Smooth muscle cell (in vitro differentiated cells): ENCODE results near the gene SERTAD4. TPM values are rescaled to one million over a fixed set of nuclear protein-coding genes. Genes with fewer than 3 reads are reported as not detected.

Source experiments
- DNase-seq: peaks from one replicate; lab custom pipeline; 2025; ENCODE audit not compliant: unreplicated experiment; lab: John Stamatoyannopoulos, UW
- H2AFZ ChIP-seq: fragments of 200-600 bp; sonication (generic); 2 replicates; pipeline ENCODE4 v1.6.0; 2016; ENCODE audit warnings: antibody characterized with exemption, low read depth, mild to moderate bottlenecking
- H3F3A ChIP-seq: fragments of 200-600 bp; sonication (generic); 2 replicates; pipeline ENCODE4 v1.6.0; 2017; ENCODE audit warnings: antibody characterized with exemption, low read depth
- H3K27ac ChIP-seq: fragments of 200-600 bp; sonication (generic); 2 replicates; pipeline ENCODE4 v1.5.1; 2016; ENCODE audit warnings: low read depth, mild to moderate bottlenecking
- H3K27me3 ChIP-seq: fragments of 200-600 bp; sonication (generic); 2 replicates; pipeline ENCODE4 v1.6.1; 2016; ENCODE audit warnings: low read depth, mild to moderate bottlenecking
- H3K36me3 ChIP-seq: fragments of 200-600 bp; sonication (generic); 2 replicates; pipeline ENCODE4 v1.5.1; 2016; ENCODE audit warnings: low read depth
- H3K4me1 ChIP-seq: fragments of 200-600 bp; sonication (generic); 2 replicates; pipeline ENCODE4 v1.5.1; 2016; ENCODE audit warnings: low read depth
- H3K4me2 ChIP-seq: fragments of 200-600 bp; sonication (generic); 2 replicates; pipeline ENCODE4 v1.6.0; 2016; ENCODE audit warnings: mild to moderate bottlenecking
- H3K4me3 ChIP-seq: fragments of 200-600 bp; sonication (generic); 2 replicates; pipeline ENCODE4 v1.5.1; 2016; ENCODE audit warnings: mild to moderate bottlenecking
- H3K79me2 ChIP-seq: fragments of 200-600 bp; sonication (generic); 2 replicates; pipeline ENCODE4 v1.6.0; 2016; ENCODE audit warnings: low read depth, mild to moderate bottlenecking
- H3K9ac ChIP-seq: fragments of 200-600 bp; sonication (generic); 2 replicates; pipeline ENCODE4 v1.6.0; 2016; ENCODE audit warnings: low read depth
- H3K9me3 ChIP-seq: fragments of 200-600 bp; sonication (generic); replicated peaks from 2 replicates; pipeline ENCODE4 v1.5.1; 2016; ENCODE audit warnings: low read depth
- H4K20me1 ChIP-seq: fragments of 200-600 bp; sonication (generic); 2 replicates; pipeline ENCODE4 v1.6.0; 2016; ENCODE audit warnings: low read depth
- WGBS: methylation state at CpG from one replicate; pipeline ENCODE4 v1.1.7; 2016; ENCODE audit warnings: low lambda C conversion rate; 5-methylcytosine and 5-hydroxymethylcytosine counted together
- polyA plus RNA-seq: library from polyadenylated mRNA; unstranded; fragments of >200 nt; fragmentation: Nextera tagmentation; extraction: Ambion mirVana; gene quantifications from 2 replicates; pipeline ENCODE4 v1.2.1, GENCODE V29; 2016
- total RNA-seq: library from RNA; depleted of rRNA; stranded (reverse); fragments of >200 nt; gene quantifications from 2 replicates; pipeline ENCODE4 v1.2.3, GENCODE V29; 2014
- TF ChIP-seq, protein P1 (sequence below): fragments of 200-600 bp; sonication (generic); IDR thresholded peaks from 2 replicates; pipeline ENCODE4 v1.5.1; 2017; ENCODE audit warnings: borderline replicate concordance, mild to moderate bottlenecking, antibody characterized with exemption; ENCODE audit not compliant: insufficient read depth, poor library complexity, severe bottlenecking

SERTAD4 gene
- total and polyA plus RNA-seq, 2 experiments from 2014 or later: 0.18 to 3.1 TPM

DNA sequence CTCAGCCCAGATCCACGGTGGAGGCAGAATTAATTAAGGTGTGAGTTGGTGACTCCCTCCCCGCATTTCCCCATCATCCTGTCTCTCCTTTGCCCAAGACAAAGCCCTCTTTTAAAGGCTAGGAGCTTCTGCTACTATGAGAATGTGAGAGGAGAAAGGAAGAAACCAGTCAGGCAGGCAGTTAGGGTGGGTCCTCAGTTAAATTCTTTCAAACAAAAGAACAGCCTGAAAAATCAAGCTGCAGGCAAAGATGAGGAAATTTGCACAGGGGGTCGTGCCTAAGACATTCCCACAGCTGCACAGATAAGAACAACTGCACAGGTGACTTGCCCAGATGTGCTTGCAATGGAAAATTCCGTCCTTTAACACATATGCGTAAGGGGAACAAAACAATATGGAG lies 47.6 kb downstream of the SERTAD4 start:
- WGBS: 84% methylated on average over 5 of the region's 5 CpGs
- H3K79me2 ChIP-seq: no peaks in the 10 kb centered on the region
- H3K27me3 ChIP-seq: peaks cover 6% of the 10 kb centered on the region
- H3K9ac ChIP-seq: no peak overlapping the region
- H3K4me2 ChIP-seq: no peak overlapping the region
- H3F3A ChIP-seq: no peaks in the 10 kb centered on the region
- TF ChIP-seq, protein P1, sequence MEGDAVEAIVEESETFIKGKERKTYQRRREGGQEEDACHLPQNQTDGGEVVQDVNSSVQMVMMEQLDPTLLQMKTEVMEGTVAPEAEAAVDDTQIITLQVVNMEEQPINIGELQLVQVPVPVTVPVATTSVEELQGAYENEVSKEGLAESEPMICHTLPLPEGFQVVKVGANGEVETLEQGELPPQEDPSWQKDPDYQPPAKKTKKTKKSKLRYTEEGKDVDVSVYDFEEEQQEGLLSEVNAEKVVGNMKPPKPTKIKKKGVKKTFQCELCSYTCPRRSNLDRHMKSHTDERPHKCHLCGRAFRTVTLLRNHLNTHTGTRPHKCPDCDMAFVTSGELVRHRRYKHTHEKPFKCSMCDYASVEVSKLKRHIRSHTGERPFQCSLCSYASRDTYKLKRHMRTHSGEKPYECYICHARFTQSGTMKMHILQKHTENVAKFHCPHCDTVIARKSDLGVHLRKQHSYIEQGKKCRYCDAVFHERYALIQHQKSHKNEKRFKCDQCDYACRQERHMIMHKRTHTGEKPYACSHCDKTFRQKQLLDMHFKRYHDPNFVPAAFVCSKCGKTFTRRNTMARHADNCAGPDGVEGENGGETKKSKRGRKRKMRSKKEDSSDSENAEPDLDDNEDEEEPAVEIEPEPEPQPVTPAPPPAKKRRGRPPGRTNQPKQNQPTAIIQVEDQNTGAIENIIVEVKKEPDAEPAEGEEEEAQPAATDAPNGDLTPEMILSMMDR: no peak
- no peak overlapping the region for H3K27ac ChIP-seq
- DNase-seq: no peak
- no peaks in the 10 kb centered on the region for H3K4me1 ChIP-seq
- no peak overlapping the region for H3K4me3 ChIP-seq
- no peaks in the 10 kb centered on the region for H4K20me1 ChIP-seq
- H3K9me3 ChIP-seq: peaks cover 4% of the 10 kb centered on the region
- no peaks in the 10 kb centered on the region for H3K36me3 ChIP-seq
- no peak overlapping the region for H2AFZ ChIP-seq

DNA sequence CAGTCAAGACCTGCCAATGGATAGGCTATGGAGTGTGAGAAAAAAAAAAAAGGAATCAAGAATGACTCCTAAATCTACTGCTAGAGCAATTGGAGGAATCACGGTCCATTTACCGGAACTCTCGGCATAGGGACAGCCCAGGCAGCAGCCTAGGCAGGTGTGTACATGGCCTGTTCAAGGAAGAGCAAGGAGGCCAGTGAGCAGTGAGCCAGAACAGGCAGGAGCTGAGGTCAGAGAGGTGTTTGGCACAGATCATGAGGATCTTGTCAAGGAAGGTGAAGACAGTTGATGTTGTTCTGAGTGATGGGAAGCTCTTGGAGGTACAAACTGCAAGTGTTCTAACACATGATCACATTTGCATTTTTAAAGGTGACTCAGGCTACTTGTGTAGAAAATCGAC lies 55.5 kb downstream of the SERTAD4 start:
- H3K4me1 ChIP-seq: peaks cover 15% of the 10 kb centered on the region
- H3K4me3 ChIP-seq: no peak overlapping the region
- peaks cover 11% of the 10 kb centered on the region for H3K27me3 ChIP-seq
- no peaks in the 10 kb centered on the region for H3K9me3 ChIP-seq
- H3K4me2 ChIP-seq: no peak overlapping the region
- H3K27ac ChIP-seq: no peak overlapping the region
- no peaks in the 10 kb centered on the region for H3K79me2 ChIP-seq
- TF ChIP-seq, protein P1: no peak
- H3K36me3 ChIP-seq: no peaks in the 10 kb centered on the region
- H4K20me1 ChIP-seq: no peaks in the 10 kb centered on the region
- H3F3A ChIP-seq: peaks cover 3% of the 10 kb centered on the region
- 96% methylated on average over 4 of the region's 4 CpGs for WGBS
- no peak overlapping the region for H2AFZ ChIP-seq
- no peak overlapping the region for H3K9ac ChIP-seq
- DNase-seq: no peak

DNA sequence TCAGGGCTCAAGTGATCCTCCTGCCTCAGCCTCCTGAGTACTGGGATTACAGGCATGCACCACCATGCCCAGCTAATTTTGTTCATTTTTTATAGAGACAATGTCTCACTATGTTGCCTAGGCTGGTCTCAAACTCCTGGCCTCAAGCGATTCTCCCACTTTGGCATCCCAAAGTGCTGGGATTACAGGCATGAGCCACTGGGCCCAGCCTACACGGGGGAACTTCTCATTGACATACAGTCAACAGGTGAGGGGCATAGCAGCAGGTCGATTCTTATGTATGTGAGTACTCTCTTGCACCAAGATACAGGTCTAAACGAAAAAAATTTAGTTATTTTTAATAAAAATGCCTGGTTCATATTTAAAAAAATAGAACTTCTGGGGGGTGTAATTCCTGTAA lies 56.7 kb downstream of the SERTAD4 start:
- Histone ChIP-seq H3K9ac (no peak overlapping the region), H3F3A (peaks cover 8% of the 10 kb centered on the region), H3K4me3 (no peak overlapping the region), H3K9me3 (no peaks in the 10 kb centered on the region), H3K4me1 (peaks cover 21% of the 10 kb centered on the region), H3K27me3 (peaks cover 11% of the 10 kb centered on the region), H3K79me2 (no peaks in the 10 kb centered on the region), H4K20me1 (no peaks in the 10 kb centered on the region), H3K36me3 (no peaks in the 10 kb centered on the region), H3K4me2 (no peak overlapping the region), H3K27ac (no peak overlapping the region), H2AFZ (no peak overlapping the region)
- DNase-seq: no peak
- 94% methylated on average over 4 of the region's 4 CpGs for WGBS
- TF ChIP-seq, protein P1: no peak

DNA sequence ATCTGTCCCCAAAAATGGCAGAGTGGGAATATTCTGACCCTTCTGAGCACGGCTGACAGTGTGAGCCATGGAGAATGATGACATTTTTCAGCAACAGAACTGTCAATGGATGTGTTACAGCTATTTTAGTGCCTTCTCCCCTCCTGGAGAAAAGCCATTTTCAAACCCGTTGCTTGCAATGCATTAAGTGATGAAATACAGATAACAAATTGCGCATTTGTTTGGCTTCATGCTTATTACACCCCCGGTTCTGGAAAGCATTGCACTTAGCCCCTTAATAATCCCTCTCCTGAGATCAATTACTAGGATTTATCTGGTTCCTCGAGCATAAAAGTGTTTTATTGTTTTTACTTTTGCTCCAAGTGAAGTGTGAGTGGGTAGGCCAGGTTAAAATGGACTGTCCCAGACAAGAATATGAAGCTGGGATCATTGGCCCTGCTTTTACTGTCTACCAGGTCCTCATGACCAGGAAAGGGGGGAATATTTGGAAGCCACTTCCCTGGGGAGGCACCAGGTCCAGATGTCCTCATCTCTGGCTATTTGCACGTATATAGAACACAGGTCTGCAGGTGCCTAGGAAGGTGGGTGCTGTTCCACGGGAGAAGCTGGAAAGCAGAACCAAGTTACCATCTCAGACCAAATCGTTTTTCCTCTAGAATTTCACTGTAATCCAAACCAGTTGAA lies 58.6 kb downstream of the SERTAD4 start:
- WGBS: 56% methylated on average over 8 of the region's 8 CpGs
- Histone ChIP-seq H3K79me2 (no peaks in the 10 kb centered on the region), H3K4me2 (peak overlapping the region; percentile 88)

More for the DNA sequence above, 58.6 kb downstream of the SERTAD4 start:
- no peaks in the 10 kb centered on the region for H3K27me3 ChIP-seq
- peaks cover 19% of the 10 kb centered on the region for H3F3A ChIP-seq
- DNase-seq: no peak
- no peak overlapping the region for H2AFZ ChIP-seq
- no peak overlapping the region for H3K27ac ChIP-seq
- no peaks in the 10 kb centered on the region for H3K36me3 ChIP-seq
- H3K9me3 ChIP-seq: no peaks in the 10 kb centered on the region
- peaks cover 35% of the 10 kb centered on the region for H3K4me1 ChIP-seq
- TF ChIP-seq, protein P1: no peak
- H3K9ac ChIP-seq: no peak overlapping the region
- no peaks in the 10 kb centered on the region for H4K20me1 ChIP-seq
- no peak overlapping the region for H3K4me3 ChIP-seq
